Measurements from ENCODE around the gene DYNLT1. TPM values are rescaled to one million over a fixed set of nuclear protein-coding genes. Genes with fewer than 3 reads are reported as not detected.
"Not testable (repeated sequence)": the region's sequence is repeated elsewhere in the genome, so short reads cannot be mapped to it uniquely, and the experiment has no call there.

Gene DYNLT1
- total RNA-seq, 1 donor from 2014 or later: 108 TPM

GRCh38 chr6:158672726-158673125 is 28.2 kb upstream of the DYNLT1 start:
- H3K4me1 Mint-ChIP-seq (ENCODE audit: low read depth): peaks cover 12% of the 10 kb centered on the region
- intact Hi-C loops (cut with micrococcal nuclease): no loop called here
- H3K9me3 Mint-ChIP-seq: peaks cover 5% of the 10 kb centered on the region
- DNase-seq (ENCODE audit: low spot score): no peak
- no peak overlapping the region for H3K27ac Mint-ChIP-seq
- peaks cover 84% of the 10 kb centered on the region for H3K36me3 Mint-ChIP-seq (ENCODE audit: low read depth)
- H3K4me3 Mint-ChIP-seq (ENCODE audit: low read depth): no peak overlapping the region
- H3K27me3 Mint-ChIP-seq (ENCODE audit: low read depth): no peaks in the 10 kb centered on the region

GRCh38 chr6:158672119-158672518 is 27.6 kb upstream of the DYNLT1 start:
- H3K9me3 Mint-ChIP-seq; intact Hi-C loops (cut with micrococcal nuclease); DNase-seq (ENCODE audit: low spot score); H3K27ac Mint-ChIP-seq; H3K27me3 Mint-ChIP-seq (ENCODE audit: low read depth); H3K4me3 Mint-ChIP-seq (ENCODE audit: low read depth): not testable (repeated sequence)
- peaks cover 86% of the 10 kb centered on the region for H3K36me3 Mint-ChIP-seq (ENCODE audit: low read depth)
- peaks cover 12% of the 10 kb centered on the region for H3K4me1 Mint-ChIP-seq (ENCODE audit: low read depth)

DNA sequence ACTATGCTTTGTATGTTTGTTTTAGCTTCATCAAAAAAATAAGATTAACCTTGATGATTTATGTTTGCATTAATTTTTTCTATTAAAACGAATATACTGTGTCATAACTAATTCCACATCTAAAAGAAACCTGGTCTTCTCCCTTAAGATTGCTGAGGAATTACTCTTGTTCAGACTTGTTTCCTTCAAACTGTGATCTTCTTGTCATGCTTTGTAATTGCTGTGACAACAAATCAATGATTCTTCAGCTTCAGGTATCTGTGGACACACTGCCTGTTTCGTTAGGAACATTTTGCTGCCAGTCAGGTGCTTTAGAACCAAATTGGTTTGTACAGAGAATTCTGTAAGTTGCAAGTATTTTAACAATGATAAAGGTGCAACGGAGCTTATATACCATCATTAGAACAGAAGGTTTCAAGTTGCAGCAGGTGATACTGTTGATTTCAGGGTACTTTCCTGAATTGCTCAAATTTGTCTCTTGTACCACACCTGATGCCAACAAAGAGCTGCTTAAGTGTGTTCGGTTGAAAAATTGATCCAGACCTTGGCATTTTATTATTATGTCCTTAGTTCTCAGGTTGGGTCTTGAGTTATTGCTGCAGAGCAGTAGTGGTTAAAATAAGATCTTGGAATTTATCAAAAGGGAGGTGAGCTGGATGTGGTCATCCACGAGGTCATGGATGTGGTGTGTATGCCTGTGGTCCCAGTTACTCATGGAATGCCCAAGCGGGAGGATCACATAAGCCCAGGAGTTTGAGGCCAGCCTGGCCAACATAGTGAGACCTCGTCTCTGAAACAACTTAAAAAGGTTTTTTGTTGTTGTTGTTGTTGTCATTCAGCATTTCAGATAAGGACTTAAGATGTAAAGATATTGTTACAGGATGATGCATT is 24.8 kb upstream of the DYNLT1 start:
- H3K9me3 Mint-ChIP-seq: no peaks in the 10 kb centered on the region
- no peak for DNase-seq (ENCODE audit: low spot score)
- no peaks in the 10 kb centered on the region for H3K27me3 Mint-ChIP-seq (ENCODE audit: low read depth)
- peaks cover 18% of the 10 kb centered on the region for H3K4me1 Mint-ChIP-seq (ENCODE audit: low read depth)
- no peak overlapping the region for H3K4me3 Mint-ChIP-seq (ENCODE audit: low read depth)
- H3K36me3 Mint-ChIP-seq (ENCODE audit: low read depth): peaks cover 87% of the 10 kb centered on the region
- intact Hi-C loops (cut with micrococcal nuclease): no loop called here
- peak overlapping the region; percentile 16 for H3K27ac Mint-ChIP-seq

DNA sequence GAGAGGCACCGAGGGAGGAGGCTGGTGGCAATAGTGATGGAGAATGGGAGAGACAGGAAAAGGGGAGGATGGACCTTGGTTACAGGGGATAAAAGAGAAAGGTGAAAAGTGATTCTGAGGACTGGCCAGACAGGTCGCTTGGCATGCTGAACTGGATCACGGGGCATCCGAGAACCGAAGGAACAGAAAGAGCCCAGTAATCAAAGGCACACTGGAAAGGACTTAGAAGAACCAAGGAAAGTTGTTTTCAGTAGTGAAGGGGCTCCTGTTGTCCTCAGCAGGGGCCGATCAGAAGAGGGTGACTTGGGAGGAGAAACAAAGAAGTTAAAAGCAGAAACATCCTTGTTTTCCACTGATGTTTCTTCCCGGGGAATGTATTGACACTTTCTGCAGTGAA is 24.2 kb upstream of the DYNLT1 start:
- H3K9me3 Mint-ChIP-seq: no peaks in the 10 kb centered on the region
- DNase-seq (ENCODE audit: low spot score): no peak
- H3K27ac Mint-ChIP-seq: no peak overlapping the region
- intact Hi-C loops (cut with micrococcal nuclease): no loop called here
- peaks cover 18% of the 10 kb centered on the region for H3K4me1 Mint-ChIP-seq (ENCODE audit: low read depth)
- H3K4me3 Mint-ChIP-seq (ENCODE audit: low read depth): no peak overlapping the region
- no peaks in the 10 kb centered on the region for H3K27me3 Mint-ChIP-seq (ENCODE audit: low read depth)
- H3K36me3 Mint-ChIP-seq (ENCODE audit: low read depth): peaks cover 87% of the 10 kb centered on the region

DNA sequence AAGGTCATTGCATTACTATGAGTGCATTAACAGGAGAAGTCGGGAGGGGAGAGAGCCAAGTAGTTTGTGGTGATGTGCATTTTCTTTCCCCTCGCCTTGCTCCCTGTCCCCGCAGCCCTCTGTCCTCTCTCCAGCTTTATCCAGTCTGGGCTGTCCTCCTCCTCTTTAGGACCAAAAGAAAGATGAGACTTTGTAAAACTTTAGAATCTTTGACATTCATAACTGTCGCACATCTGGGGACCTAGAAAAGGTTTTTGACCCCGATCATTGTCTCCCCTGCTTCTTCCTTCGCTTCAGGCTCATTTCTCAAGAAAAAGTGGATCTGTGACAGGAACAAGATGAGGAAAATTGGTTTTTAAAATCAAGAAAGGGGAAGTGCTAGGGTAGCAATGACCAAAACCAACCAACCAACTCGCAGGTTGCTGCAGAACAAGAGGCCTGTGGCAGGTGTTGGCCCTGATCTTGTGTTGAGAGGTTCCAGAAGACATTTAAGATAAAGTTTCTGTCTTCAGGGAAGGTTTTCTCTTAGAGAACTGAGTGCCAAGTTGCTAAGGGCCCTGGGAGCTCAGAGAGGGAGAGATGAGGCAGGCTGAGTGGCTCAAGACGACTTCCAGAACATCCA is 22.9 kb upstream of the DYNLT1 start:
- DNase-seq (ENCODE audit: low spot score): no peak
- no peak overlapping the region for H3K27ac Mint-ChIP-seq
- H3K4me3 Mint-ChIP-seq (ENCODE audit: low read depth): no peak overlapping the region
- intact Hi-C loops (cut with micrococcal nuclease): no loop called here
- H3K4me1 Mint-ChIP-seq (ENCODE audit: low read depth): peaks cover 21% of the 10 kb centered on the region
- H3K27me3 Mint-ChIP-seq (ENCODE audit: low read depth): no peaks in the 10 kb centered on the region
- H3K9me3 Mint-ChIP-seq: no peaks in the 10 kb centered on the region
- H3K36me3 Mint-ChIP-seq (ENCODE audit: low read depth): peaks cover 90% of the 10 kb centered on the region

GRCh38 chr6:158666628-158667359 is 22.3 kb upstream of the DYNLT1 start:
- DNase-seq (ENCODE audit: low spot score): no peak
- H3K36me3 Mint-ChIP-seq (ENCODE audit: low read depth): peaks cover 91% of the 10 kb centered on the region
- H3K27me3 Mint-ChIP-seq (ENCODE audit: low read depth): no peaks in the 10 kb centered on the region
- H3K4me3 Mint-ChIP-seq (ENCODE audit: low read depth): no peak overlapping the region
- H3K27ac Mint-ChIP-seq: no peak overlapping the region
- peaks cover 28% of the 10 kb centered on the region for H3K4me1 Mint-ChIP-seq (ENCODE audit: low read depth)
- intact Hi-C loops (cut with micrococcal nuclease): no loop called here
- no peaks in the 10 kb centered on the region for H3K9me3 Mint-ChIP-seq

- Mint-ChIP-seq H3K36me3 (ENCODE audit: low read depth) (peaks cover 90% of the 10 kb centered on the region), H3K27ac (no peak overlapping the region), H3K4me1 (ENCODE audit: low read depth) (peaks cover 34% of the 10 kb centered on the region), H3K27me3 (ENCODE audit: low read depth) (no peaks in the 10 kb centered on the region), H3K4me3 (ENCODE audit: low read depth) (no peak overlapping the region), H3K9me3 (no peaks in the 10 kb centered on the region)
- no peak for DNase-seq (ENCODE audit: low spot score)
- intact Hi-C loops (cut with micrococcal nuclease): no loop called here
Measured at GRCh38 chr6:158665332-158665731, 20.8 kb upstream of the DYNLT1 start.

- no peak for DNase-seq (ENCODE audit: low spot score)
- no peak overlapping the region for H3K4me3 Mint-ChIP-seq (ENCODE audit: low read depth)
- H3K27me3 Mint-ChIP-seq (ENCODE audit: low read depth): no peaks in the 10 kb centered on the region
- H3K27ac Mint-ChIP-seq: no peak overlapping the region
- peaks cover 40% of the 10 kb centered on the region for H3K4me1 Mint-ChIP-seq (ENCODE audit: low read depth)
- H3K9me3 Mint-ChIP-seq: no peaks in the 10 kb centered on the region
- intact Hi-C loops (cut with micrococcal nuclease): no loop called here
- H3K36me3 Mint-ChIP-seq (ENCODE audit: low read depth): peaks cover 93% of the 10 kb centered on the region
Measured at GRCh38 chr6:158663625-158664165, 19.2 kb upstream of the DYNLT1 start.

DNA sequence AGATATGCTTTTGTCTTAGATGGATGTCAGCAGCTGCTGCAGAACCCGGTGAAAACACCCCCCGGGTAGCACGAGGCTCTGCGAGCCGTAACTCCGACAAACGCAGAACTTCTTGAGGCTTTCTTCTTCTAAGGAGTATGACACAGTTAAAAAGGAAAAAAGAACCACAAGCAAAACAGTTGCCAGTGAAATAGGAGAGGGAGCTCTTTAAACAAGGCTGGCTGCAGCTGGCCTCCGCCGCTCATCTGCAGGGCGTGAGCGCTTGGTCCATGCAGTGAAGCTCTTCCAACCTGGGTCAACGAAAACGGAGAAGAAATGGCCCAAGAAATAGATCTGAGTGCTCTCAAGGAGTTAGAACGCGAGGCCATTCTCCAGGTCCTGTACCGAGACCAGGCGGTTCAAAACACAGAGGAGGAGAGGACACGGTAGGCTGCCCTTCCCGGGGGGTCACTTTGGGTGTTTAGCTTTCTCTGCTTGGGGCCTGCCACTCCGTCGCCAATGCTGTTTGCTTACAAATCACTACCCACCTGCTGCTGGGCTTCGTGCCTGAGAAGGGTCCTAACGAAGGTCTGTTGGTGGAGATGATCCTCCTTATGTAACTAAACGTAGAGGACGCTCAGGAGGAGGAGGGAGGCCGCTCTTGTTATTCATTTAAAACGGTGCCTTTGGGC is 18.5 kb upstream of the DYNLT1 start:
- H3K4me1 Mint-ChIP-seq (ENCODE audit: low read depth): peaks cover 37% of the 10 kb centered on the region
- H3K27ac Mint-ChIP-seq: no peak overlapping the region
- peaks cover 93% of the 10 kb centered on the region for H3K36me3 Mint-ChIP-seq (ENCODE audit: low read depth)
- H3K9me3 Mint-ChIP-seq: no peaks in the 10 kb centered on the region
- no peaks in the 10 kb centered on the region for H3K27me3 Mint-ChIP-seq (ENCODE audit: low read depth)
- no peak for DNase-seq (ENCODE audit: low spot score)
- H3K4me3 Mint-ChIP-seq (ENCODE audit: low read depth): no peak overlapping the region
- intact Hi-C loops (cut with micrococcal nuclease): no loop called here

DNA sequence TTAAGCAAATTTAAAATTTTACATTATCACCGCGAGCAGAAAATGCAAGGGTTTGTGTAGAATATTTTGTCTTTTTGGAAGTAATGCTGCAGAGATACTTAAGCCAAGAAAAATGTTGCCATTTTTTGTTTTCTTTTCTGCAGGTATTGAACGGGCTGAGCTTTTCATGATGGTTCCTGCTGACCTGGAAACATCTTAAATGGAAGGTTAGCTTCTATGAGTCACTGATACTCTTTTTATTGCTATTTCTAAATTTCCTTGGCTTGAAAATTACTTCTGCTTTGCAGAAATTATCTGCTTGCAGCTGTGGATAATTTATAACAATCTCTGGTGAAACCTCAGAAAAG is 18.0 kb upstream of the DYNLT1 start:
- Mint-ChIP-seq H3K27me3 (ENCODE audit: low read depth) (no peaks in the 10 kb centered on the region), H3K4me3 (ENCODE audit: low read depth) (no peak overlapping the region), H3K36me3 (ENCODE audit: low read depth) (peaks cover 89% of the 10 kb centered on the region), H3K9me3 (no peaks in the 10 kb centered on the region), H3K27ac (no peak overlapping the region), H3K4me1 (ENCODE audit: low read depth) (peaks cover 37% of the 10 kb centered on the region)
- intact Hi-C loops (cut with micrococcal nuclease): no loop called here
- DNase-seq (ENCODE audit: low spot score): no peak

DNA sequence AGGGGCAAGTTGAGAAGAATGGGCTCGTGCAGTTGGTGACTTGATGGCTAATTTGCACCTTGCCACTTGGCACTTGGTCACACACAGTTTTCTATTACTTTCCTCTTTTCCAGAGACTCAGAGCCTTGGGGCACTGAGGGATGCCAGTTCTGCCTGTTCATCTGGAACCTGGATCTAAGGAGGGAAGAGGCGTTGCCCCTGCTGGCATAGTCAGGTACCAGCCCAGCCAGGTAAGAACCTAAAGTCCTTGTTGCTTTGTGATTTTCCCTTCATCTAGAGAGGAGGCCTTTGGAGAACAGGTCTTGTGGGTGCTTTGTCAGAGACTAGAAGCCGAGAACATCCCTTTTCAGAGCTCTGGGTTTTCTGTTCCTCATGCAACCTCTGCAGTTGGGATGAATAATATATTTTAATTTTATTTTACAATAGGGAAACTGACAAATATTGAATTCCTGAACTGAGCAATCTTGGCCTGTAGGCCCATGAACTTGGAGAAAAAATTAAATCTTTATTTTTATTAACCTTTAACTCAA is 16.7 kb upstream of the DYNLT1 start:
- intact Hi-C loops (cut with micrococcal nuclease): no loop called here
- Mint-ChIP-seq H3K9me3 (no peaks in the 10 kb centered on the region), H3K27ac (no peak overlapping the region), H3K27me3 (ENCODE audit: low read depth) (no peaks in the 10 kb centered on the region), H3K4me1 (ENCODE audit: low read depth) (peaks cover 45% of the 10 kb centered on the region), H3K36me3 (ENCODE audit: low read depth) (peaks cover 88% of the 10 kb centered on the region), H3K4me3 (ENCODE audit: low read depth) (no peak overlapping the region)
- DNase-seq (ENCODE audit: low spot score): no peak

- Mint-ChIP-seq H3K9me3 (no peaks in the 10 kb centered on the region), H3K4me3 (ENCODE audit: low read depth) (no peak overlapping the region), H3K4me1 (ENCODE audit: low read depth) (peaks cover 53% of the 10 kb centered on the region), H3K27ac (no peak overlapping the region), H3K36me3 (ENCODE audit: low read depth) (peaks cover 89% of the 10 kb centered on the region), H3K27me3 (ENCODE audit: low read depth) (no peaks in the 10 kb centered on the region)
- intact Hi-C loops (cut with micrococcal nuclease): no loop called here
- DNase-seq (ENCODE audit: low spot score): no peak
Measured at GRCh38 chr6:158660333-158660754, 15.8 kb upstream of the DYNLT1 start.
